Vagina (tissue), 2 donors: Measurements from ENCODE around the gene UFM1.

Experiments
- CTCF ChIP-seq, 3 experiments: fragments of 450-650 bp in 2 of 3; fragments of 200-600 bp in 1 of 3; sonication (generic) in 1 of 3; IDR thresholded peaks; one replicate each; pipeline ENCODE4 v1.5.1; 2017 to 2019; ENCODE audit warnings: antibody characterized with exemption in 3 of 3, mild to moderate bottlenecking in 2 of 3, moderate library complexity in 2 of 3
- POLR2A ChIP-seq, 2 donors: fragments of 450-650 bp; IDR thresholded peaks; one replicate each; pipeline ENCODE4 v1.6.1; 2017; ENCODE audit warnings: antibody characterized with exemption in 2 of 2, mild to moderate bottlenecking in 2 of 2, moderate library complexity in 2 of 2

DNA sequence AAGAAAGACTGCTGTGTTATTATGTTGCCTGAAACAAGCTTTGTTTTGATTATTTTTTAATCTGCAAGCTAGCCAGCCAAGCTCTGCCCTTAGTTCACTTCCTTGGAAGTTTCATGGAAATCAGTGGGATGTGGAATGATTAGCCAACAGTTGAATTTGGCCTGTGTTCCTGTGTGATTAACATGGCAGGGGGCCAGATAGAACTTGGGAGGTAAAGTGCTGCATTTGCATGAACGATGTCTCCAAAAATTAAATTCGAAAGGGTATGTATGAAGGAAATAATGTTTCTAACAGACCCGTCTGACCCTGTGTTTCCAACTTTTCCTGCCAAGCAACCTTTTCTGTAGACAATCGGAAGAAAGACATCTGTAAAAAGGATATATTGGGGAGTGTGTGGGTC lies 32.2 kb downstream of the UFM1 start:
- no peak for TF ChIP-seq CTCF (IDR thresholded peaks at IDR 0.05)
- no peak for TF ChIP-seq POLR2A (IDR thresholded peaks at IDR 0.05)
